K562 (cell line): ENCODE results near the gene SLC35B4.

Experiments used
- ATF1 ChIP-seq, 2 experiments: fragments of 450-650 bp in 1 of 2; IDR thresholded peaks; 2 replicates each; pipeline ENCODE4 v1.6.1; 2016; ENCODE audit warnings: missing compliant biosample characterization in 1 of 2, missing genetic modification characterization in 1 of 2
- EP300 ChIP-seq: IDR thresholded peaks from 2 replicates; pipeline ENCODE4 v1.6.1; 2012; ENCODE audit warnings: low read length, improper control_type of control experiment
- RFX5 ChIP-seq: IDR thresholded peaks from 2 replicates; pipeline ENCODE4 v1.6.1; 2011; ENCODE audit warnings: low read depth, mild to moderate bottlenecking, improper control_type of control experiment, low read length
- SMC3 ChIP-seq: conservative IDR thresholded peaks from 2 replicates; pipeline ENCODE4 v1.6.1; 2011; ENCODE audit warnings: low read depth, low read length, improper control_type of control experiment; ENCODE audit not compliant: insufficient read depth
- SP1 ChIP-seq: sonication (generic); formaldehyde crosslinking; IDR thresholded peaks from 2 replicates; pipeline ENCODE4 v1.8.1; 2022; ENCODE audit warnings: mild to moderate bottlenecking, missing genetic modification reagents
- SRSF1 ChIP-seq: fragments of 200-400 bp; formaldehyde crosslinking; IDR thresholded peaks from 2 replicates; pipeline ENCODE4 v1.6.1; 2017; ENCODE audit warnings: mild to moderate bottlenecking, low read depth, low read length, moderate library complexity
- ZNF184 ChIP-seq: sonication (generic); formaldehyde crosslinking; IDR thresholded peaks from 2 replicates; pipeline ENCODE4 v1.5.0; 2020; ENCODE audit warnings: missing genetic modification reagents
- ZSCAN29 ChIP-seq: fragments of 450-650 bp; IDR thresholded peaks from 2 replicates; pipeline ENCODE4 v1.6.1; 2017
- TF ChIP-seq, protein P1 (sequence below): sonication (generic); formaldehyde crosslinking; IDR thresholded peaks from 2 replicates; pipeline ENCODE4 v1.5.0; 2020; ENCODE audit warnings: missing genetic modification reagents
- TF ChIP-seq, protein P2 (sequence below): sonication (generic); formaldehyde crosslinking; IDR thresholded peaks from 2 replicates; pipeline ENCODE4 v1.4.0; 2020; ENCODE audit warnings: mild to moderate bottlenecking, missing genetic modification reagents
- TF ChIP-seq, protein P3 (sequence below), 3 experiments: IDR thresholded peaks in 2 of 3; conservative IDR thresholded peaks in 1 of 3; 2 replicates each; pipeline ENCODE4 v1.5.1; 2011 to 2012; ENCODE audit warnings: low read length in 3 of 3, mild to moderate bottlenecking in 3 of 3, control low read depth in 2 of 3, improper control_type of control experiment in 1 of 3, inconsistent platforms in 1 of 3, low read depth in 1 of 3, mixed read lengths in 1 of 3, moderate library complexity in 1 of 3; ENCODE audit not compliant: insufficient read depth in 2 of 3

DNA sequence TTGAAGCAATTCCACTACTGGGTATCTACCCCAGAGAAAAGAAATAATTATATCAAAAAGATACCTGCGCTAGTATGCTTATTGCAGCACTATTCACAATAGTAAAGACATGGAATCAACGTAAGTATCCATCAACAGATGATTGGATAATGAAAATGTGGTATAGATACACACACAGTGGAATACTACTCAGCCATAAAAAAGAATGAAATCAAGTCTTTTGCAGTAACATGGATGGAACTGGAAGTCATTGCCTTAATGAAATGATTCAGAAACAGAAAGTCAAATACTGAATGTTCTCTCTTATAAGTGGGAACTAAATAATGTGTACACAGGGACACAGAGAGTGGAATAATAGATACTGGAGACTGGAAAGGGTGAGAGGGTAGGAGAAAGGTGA lies 7.4 kb upstream of the SLC35B4 start:
- TF ChIP-seq, protein P1, sequence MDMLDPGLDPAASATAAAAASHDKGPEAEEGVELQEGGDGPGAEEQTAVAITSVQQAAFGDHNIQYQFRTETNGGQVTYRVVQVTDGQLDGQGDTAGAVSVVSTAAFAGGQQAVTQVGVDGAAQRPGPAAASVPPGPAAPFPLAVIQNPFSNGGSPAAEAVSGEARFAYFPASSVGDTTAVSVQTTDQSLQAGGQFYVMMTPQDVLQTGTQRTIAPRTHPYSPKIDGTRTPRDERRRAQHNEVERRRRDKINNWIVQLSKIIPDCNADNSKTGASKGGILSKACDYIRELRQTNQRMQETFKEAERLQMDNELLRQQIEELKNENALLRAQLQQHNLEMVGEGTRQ (CRISPR knock-in tag) = no peak
- TF ChIP-seq ZSCAN29 (no peak), SMC3 (no peak), ZNF184 (CRISPR knock-in tag) (no peak), EP300 (no peak), ATF1 (CRISPR knock-in tag; IDR thresholded peaks at IDR 0.05) (no peak), ATF1 (tag; IDR thresholded peaks at IDR 0.05) (no peak), SRSF1 (no peak), RFX5 (no peak), SP1 (CRISPR knock-in tag) (no peak)
- TF ChIP-seq, protein P2, sequence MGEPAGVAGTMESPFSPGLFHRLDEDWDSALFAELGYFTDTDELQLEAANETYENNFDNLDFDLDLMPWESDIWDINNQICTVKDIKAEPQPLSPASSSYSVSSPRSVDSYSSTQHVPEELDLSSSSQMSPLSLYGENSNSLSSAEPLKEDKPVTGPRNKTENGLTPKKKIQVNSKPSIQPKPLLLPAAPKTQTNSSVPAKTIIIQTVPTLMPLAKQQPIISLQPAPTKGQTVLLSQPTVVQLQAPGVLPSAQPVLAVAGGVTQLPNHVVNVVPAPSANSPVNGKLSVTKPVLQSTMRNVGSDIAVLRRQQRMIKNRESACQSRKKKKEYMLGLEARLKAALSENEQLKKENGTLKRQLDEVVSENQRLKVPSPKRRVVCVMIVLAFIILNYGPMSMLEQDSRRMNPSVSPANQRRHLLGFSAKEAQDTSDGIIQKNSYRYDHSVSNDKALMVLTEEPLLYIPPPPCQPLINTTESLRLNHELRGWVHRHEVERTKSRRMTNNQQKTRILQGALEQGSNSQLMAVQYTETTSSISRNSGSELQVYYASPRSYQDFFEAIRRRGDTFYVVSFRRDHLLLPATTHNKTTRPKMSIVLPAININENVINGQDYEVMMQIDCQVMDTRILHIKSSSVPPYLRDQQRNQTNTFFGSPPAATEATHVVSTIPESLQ (CRISPR knock-in tag) = no peak
- TF ChIP-seq, protein P3, sequence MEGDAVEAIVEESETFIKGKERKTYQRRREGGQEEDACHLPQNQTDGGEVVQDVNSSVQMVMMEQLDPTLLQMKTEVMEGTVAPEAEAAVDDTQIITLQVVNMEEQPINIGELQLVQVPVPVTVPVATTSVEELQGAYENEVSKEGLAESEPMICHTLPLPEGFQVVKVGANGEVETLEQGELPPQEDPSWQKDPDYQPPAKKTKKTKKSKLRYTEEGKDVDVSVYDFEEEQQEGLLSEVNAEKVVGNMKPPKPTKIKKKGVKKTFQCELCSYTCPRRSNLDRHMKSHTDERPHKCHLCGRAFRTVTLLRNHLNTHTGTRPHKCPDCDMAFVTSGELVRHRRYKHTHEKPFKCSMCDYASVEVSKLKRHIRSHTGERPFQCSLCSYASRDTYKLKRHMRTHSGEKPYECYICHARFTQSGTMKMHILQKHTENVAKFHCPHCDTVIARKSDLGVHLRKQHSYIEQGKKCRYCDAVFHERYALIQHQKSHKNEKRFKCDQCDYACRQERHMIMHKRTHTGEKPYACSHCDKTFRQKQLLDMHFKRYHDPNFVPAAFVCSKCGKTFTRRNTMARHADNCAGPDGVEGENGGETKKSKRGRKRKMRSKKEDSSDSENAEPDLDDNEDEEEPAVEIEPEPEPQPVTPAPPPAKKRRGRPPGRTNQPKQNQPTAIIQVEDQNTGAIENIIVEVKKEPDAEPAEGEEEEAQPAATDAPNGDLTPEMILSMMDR (IDR thresholded peaks at IDR 0.05 in 2 of 3, conservative IDR thresholded peaks at IDR 0.05 in 1 of 3; ENCODE audit: insufficient read depth in 2 of 3, low read depth in 1 of 3, low read length in 3 of 3) = no peak
